Measurements from ENCODE around the gene AHRR.

DNA sequence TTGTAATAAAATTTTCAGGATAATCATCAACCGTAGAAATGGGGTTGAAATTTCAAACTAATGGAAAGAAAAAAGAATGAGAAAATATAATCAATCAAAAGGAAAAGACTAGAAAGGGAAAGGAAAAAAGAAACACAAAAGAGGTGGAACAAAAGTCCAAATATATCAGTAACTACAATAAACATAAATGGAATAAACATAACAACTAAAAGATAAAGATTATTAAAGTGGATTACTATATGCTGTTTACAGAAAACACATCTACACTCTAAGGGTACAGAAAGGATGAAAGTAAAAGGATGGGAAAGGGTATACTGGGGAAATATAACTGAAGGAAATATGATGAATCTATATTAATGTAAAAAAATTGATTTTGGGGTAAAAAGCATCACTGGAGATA is 43.0 kb downstream of the AHRR start:
- TF ChIP-seq, protein P1, sequence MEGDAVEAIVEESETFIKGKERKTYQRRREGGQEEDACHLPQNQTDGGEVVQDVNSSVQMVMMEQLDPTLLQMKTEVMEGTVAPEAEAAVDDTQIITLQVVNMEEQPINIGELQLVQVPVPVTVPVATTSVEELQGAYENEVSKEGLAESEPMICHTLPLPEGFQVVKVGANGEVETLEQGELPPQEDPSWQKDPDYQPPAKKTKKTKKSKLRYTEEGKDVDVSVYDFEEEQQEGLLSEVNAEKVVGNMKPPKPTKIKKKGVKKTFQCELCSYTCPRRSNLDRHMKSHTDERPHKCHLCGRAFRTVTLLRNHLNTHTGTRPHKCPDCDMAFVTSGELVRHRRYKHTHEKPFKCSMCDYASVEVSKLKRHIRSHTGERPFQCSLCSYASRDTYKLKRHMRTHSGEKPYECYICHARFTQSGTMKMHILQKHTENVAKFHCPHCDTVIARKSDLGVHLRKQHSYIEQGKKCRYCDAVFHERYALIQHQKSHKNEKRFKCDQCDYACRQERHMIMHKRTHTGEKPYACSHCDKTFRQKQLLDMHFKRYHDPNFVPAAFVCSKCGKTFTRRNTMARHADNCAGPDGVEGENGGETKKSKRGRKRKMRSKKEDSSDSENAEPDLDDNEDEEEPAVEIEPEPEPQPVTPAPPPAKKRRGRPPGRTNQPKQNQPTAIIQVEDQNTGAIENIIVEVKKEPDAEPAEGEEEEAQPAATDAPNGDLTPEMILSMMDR (IDR thresholded peaks at IDR 0.05): no peak
- TF ChIP-seq POLR2A (IDR thresholded peaks at IDR 0.05): no peak
